SK-N-DZ (cell line): ENCODE data around the gene RRAD.

Experiments used
- DNase-seq: peaks from one replicate; pipeline ENCODE4 v3.0.0-alpha.2; 2015; ENCODE audit warnings: low spot score

RRAD gene

DNA sequence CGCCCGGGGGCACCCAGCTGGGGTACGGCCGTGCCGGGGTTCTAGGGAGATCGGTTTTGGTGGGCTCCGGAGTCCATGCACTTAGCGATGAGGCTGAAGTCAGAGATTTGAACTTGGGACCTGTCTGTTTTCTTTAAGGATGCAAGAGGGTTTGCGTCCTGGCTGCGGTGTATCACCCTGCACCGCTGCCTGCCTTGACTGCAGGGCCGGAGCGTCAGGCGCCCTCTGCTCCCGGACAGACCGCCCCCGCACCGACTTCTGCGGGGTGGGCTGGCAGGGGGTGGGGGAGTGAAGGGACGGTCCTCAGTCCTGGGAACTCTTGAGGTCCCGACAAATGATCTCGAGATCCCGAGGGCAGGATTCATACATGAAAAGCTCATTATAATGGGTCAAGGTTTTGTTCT lies 44.3 kb downstream of the RRAD start:
- no peak for DNase-seq

DNA sequence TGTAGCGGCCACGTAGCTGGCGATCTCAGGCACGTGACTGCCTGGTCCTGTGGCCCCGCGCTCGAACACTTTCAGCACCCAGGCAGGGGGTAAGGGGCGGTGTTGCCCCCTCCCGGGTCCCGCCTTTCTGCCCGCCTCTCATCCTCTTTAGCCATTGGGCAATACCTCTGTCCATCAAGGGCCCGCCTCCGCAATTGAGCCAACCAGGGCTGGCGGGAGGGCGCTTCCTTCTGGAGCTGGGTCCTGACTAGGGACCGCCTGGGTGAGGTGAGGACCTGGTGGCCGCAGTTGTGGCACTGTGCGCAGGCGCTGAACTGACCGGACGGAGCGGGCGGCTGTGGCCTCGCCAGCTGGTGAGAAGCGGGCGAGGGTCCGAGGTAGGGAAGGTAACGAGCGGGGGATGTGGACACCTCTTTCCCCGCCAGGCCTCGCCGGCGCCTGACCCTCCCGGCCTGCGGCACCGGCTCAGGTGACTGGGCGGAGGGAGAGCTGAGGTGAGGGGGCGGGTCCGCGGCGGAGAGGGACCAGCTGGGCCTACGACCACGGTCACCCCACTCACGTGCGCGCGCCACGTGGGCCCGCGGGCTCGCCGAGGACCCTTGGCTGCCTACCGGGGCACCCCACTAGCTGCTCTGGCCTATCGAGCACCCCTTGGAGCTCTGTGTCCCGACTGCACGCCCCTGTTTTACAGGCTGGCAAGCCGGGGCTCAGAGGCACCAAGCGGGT lies 44.9 kb downstream of the RRAD start, which contains the start of gene PDP2:
Gene PDP2 (plus strand): TSS at position 228 of the 726 bp plus-strand sequence. CDS start 3,770 bp downstream, outside the sequence.
- DNase-seq = peak; percentile 98

DNA sequence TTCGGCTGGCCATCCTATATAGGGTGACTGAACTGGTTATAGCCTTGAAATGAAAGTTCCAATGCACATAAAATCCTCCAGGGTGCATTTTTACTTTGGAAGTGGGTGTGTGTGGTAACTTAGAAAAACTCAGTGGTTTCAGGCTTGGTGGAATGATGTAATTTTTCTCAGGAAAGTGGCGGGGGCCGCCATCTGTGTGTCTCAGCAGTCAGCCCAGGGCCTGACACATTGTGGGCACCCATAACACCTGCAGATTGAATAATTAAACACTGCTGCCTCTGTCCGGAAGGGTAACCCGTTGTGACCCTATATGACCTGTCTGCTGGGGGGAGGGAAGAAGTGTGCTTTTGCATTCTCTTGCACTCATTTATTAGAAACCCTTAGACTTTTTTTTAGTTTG lies 47.3 kb downstream of the RRAD start:
- no peak for DNase-seq

DNA sequence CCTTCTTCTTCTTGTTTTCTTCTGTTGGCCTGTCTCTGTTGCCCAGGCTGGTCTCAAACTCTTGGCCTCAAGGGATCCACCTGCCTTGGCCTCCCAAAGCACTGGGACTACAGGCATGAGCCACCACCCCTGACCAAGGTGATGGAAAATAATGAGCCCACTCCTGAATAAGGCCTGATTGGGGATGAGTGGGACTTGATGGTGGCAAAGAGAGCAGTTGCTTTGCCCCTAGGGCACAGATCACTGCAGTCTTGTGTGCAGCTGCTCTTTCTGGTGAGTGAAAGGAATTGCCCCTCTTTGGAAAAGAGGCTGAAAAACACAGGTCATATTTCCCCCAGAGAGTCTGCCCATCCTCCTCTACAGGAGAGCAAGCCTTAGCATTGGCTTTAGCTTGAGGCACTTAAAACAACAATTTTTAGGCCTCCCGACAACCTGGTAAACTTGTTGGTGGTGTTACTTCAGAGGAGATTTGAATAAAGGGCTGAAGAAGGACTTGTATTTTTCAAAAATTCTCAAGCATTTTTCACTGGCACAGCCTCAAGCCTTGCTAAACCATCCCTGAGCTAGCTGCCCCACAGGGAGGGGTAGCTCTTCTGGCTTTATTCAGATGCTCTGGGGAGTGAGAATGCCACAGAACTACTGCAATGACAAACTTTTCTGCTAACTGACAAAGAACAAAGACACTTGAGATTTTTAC lies 51.1 kb downstream of the RRAD start:
- DNase-seq = no peak

DNA sequence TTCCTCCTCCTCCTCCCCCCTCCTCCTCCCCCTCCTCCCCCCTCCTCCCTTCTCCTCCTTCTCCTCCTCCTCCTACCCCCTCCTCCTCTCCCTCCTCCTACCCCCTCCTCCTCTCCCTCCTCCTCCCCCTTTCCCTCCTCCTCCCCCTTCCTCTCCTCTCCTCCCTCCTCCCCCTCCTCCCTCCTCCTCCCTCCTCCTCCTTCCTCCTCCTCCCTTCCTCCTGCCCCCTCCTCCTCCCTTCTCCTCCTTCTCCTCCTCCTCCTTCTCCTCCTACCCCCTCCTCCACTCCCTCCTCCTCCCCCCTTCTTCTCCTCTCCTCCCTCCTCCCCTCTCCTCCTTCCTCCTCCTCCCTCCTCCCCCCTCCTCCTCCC lies 51.7 kb downstream of the RRAD start:
- no peak for DNase-seq

DNA sequence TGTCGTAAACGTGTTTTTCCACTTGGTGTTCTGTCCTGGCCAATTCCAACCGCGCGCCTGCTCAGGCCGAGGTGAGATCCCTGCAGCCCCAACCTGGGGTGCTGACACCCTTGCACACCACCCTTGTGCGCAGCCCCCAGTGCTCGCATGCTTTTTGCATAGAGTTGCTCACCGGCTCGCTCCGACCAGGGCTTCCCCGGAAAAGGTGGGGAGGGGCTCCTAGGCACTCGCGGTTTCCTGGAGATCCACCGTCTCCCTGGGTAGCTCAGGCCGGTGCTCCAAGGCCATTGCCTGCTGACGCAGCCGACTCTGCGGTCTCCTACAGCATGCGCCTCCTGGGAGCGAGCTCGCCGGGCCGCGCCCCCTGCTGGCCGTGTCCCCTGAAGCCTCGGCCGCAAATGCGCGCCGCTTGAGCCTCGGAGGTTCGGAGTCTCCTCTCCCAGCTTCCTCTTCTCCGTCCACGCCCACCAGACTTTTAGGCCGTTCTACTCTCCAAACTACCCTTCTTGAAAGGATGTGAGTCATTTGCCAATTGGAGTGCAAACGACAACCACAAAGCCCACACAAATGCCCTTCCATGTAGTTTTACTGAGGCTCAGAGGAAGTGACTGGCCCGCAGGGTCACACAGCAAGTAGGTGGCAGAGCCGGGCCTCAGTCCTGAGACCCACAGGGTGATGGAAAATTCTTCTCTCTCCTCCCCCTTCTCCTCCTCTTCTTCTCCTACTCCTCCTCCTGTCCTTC lies 52.2 kb downstream of the RRAD start:
- DNase-seq = peak; percentile 84

DNA sequence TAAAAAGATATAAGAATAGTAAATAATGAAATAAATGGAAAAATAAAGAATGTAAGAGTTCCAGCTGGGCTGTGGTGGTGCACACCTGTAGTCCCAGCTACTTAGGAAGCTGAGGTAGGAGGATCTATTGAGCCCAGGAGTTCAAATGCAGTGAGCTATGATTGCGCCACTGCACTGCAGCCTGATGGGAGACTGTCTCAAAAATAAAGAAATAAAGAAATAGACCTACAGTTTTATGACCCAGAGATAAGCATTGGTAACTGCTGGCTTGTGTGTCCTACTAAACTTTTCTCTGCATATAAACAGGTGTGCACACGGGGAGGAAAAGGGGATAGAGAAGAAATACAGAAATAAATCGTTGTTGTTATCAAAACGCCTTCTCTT lies 52.8 kb downstream of the RRAD start:
- DNase-seq = no peak

DNA sequence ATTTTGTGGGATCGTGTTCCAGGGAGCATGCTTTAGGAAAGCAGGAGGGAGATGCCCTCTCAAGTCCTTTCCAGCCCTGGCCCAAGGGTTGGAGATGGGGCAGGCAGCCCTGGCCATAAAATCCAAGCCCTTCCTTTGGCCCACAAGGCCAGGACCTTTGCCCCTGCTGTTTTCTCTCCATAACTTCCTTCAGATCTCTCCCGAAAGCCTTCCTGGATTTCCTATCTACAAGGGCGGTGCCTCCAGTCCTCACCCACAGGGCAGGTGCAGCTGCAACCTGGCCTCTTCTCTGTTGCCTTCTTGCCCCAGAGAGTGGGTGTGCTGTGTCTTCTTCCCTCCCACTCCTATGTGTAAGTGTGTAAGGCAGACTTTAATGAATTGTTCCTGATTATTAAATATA lies 53.5 kb downstream of the RRAD start:
- no peak for DNase-seq
